Central memory CD4-positive, alpha-beta T cell (primary cell): ENCODE data around the gene CENPP.

Experiments
- DNase-seq: peaks from one replicate; pipeline ENCODE4 v3.0.0; 2022

CENPP gene

GRCh38 chr9:92513349-92513748 is 187.6 kb downstream of the CENPP start:
- DNase-seq = no peak

- DNase-seq = no peak
Measured at GRCh38 chr9:92514635-92515034, 188.9 kb downstream of the CENPP start.

DNA sequence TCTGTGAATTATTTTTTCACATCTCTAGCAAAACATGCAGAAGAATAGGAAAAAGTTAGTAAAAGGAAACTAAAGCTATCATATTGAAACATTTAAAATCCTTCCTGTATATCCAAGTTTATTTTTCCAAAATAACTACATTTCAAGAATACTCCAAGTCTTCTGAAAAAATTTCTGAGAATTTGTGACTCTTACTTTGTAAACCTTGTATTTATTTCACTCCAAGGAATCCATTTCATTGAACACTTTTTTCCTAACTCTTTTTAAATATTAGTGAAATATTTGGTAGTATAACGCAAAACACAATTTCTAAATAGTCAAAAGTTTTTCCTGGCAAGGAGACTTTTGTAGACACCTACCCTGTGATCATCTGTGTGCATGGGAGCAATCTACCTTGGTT is 190.8 kb downstream of the CENPP start:
- DNase-seq = no peak

DNA sequence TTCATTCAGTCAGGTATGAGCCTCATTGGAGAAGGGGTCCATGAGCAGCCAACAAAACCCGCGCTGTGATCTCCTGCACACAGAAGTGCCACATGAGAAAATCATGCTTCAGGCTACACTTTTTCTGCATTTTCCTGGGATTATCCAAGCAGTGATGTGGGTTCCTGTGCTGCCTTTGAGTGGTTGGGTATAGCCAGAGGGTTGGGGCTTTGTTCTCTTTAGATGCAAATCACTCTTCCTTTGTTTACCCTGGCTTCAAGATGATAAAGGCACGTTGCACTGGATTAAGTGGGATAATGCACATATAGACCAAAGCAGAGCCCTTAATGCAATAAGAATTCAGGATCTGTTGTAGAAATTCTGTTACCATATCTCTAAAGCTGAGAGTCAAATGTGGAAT is 191.3 kb downstream of the CENPP start:
- DNase-seq = no peak

DNA sequence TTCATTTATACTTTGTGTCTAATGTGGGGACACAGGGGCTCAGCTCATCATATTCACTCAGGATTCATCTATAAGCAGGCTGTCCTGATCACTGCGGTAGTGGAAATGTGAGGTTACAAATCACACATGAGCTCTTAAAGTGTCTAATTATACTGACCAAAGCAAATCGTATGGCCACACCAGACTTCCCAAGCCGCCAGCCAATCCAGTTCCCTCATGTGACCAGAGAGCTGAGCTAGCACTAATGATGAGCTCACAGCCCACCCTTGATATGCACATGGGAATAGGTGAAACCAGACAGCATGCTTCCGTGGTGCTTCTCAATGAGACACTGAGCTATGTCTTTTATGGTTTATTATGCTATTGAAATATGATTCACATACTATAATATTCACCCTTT is 192.4 kb downstream of the CENPP start:
- DNase-seq = no peak

- no peak for DNase-seq
Measured at GRCh38 chr9:92520837-92521236, 195.1 kb downstream of the CENPP start.

DNA sequence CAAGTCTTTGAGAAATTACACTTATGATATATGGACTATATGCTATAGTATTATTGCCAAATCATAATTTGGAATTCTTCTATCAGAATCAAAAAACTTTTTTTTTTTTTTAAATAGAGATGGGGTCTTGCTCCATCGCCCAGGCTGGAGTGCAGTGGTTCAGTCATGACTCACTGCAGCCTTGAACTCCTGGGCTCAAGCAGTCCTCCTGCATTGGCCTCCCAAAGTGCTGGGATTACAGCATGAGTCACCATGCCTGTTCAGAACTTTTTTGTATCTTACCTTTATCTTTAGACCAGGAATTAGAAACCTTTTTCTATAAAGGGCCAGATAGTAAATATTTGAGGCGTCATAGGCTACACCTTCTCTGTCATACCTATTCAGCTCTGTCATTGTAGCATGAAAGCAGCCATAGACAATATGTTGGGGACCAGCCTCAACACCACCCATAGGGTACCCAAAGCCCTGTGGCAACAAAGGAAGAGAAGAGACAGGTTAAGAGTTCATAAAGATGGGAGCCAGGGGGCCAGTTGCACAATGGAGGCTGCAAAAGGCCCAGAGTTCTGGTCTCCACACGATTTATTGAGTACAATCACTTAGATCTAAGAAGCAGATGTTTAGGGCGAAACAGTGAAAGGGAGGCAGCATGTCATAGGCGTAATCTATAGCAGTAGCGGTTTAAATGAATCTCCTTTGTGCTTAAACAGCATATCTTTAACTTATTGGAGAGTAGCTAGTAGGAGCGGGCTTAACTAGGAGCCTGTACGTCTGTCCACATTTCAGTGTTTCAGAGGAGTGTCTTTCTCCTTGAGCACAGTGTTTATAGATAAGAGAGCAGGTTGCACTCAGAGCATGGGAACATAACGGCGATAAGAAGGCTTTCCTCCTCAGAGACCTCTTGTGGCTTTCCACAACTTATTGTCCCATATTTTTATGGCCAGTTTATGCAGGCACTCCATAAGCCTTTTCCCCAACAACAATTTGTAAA is 197.5 kb downstream of the CENPP start:
- no peak for DNase-seq

DNA sequence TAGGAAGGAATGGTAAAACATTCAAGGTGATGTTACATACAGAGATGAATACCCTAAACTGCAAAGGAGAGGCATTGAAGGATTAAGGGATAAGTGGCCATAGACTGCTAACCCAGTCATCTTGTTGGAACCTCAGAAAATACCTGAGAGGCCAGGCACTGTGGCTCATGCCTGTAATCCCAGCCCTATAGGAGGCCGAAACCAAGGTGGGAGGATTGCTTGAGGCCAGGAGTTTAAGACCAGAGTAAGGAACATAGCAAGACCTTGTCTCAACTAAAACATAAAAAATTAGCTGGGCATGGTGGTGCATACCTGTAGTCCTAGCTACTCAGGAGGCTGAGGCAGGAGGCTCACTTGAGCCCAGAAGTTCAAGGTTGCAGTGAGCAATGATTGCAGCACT is 199.1 kb downstream of the CENPP start:
- no peak for DNase-seq

- no peak for DNase-seq
Measured at GRCh38 chr9:92525306-92525705, 199.6 kb downstream of the CENPP start.

GRCh38 chr9:92527291-92527828 is 201.6 kb downstream of the CENPP start:
- no peak for DNase-seq

GRCh38 chr9:92527832-92528521 is 202.2 kb downstream of the CENPP start:
- DNase-seq = no peak

- DNase-seq = no peak
Measured at GRCh38 chr9:92528522-92528849, 202.7 kb downstream of the CENPP start.

DNA sequence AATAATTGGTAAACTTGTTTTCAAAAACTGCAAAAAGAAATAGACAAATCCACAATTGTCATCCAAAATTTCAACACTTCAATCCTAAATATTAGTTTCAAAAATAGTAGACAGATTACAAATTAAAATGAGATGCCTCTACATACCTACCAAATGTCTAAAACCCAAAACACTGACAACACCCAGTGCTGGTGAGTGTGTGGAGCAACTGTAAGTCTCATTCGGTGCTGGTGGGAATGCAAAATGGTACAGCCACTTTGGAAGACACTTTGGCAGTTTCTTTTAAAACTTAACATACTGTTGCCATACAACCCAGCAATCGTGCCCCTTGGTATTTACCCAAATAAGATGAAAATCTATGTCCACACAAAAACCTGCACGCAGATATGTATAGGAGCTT is 203.4 kb downstream of the CENPP start:
- no peak for DNase-seq

DNA sequence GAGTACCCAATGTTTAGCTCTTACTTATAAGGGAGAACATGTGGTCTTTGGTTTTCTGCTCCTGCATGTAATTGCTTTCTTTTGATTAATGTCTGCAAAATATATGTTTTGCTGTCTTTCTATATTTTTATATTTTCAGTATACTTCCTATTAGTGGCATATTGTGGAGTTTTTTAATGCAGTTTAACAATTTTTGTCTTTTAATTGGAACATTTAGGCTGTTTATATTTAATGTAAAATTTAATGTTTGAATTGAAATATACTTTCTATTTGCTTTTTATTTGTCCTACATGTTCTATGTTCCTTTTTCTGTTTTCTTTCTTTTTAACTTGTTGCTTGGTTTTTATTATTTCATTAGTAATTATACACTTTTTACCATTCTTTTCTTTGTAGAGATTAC is 205.1 kb downstream of the CENPP start:
- no peak for DNase-seq

- no peak for DNase-seq
Measured at GRCh38 chr9:92534204-92534603, 208.5 kb downstream of the CENPP start.

DNA sequence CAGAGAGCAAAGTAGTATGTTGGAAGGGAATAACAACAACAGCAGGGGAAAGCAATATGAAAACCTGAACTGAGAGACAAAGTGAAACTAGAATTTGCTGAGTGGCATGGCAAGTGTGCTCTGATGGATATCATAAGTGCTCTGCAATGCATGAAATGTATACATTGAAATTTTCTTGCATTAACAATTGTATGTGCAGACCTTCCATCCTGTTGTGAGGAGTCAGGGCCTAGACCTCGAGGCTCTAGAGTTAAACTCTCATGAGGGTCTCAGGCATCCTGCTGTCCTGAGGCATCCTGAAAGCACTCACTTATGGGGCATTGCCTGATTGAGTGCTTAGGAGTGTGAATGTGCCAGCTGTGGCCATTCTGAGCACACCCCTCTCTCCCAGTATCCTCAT is 208.9 kb downstream of the CENPP start:
- DNase-seq = no peak

- DNase-seq = no peak
Measured at GRCh38 chr9:92535940-92536850, 210.4 kb downstream of the CENPP start, which contains the start of gene ECM2. Gene ECM2 (minus strand): TSS chr9:92535990. CDS start chr9:92522866, 13,124 bp downstream.

- no peak for DNase-seq
Measured at GRCh38 chr9:92538541-92538940, 212.8 kb downstream of the CENPP start.

- DNase-seq = no peak
Measured at GRCh38 chr9:92543972-92544371, 218.2 kb downstream of the CENPP start.

GRCh38 chr9:92545002-92545510 is 219.3 kb downstream of the CENPP start:
- no peak for DNase-seq

GRCh38 chr9:92547356-92547755 is 221.6 kb downstream of the CENPP start:
- no peak for DNase-seq

- DNase-seq = no peak
Measured at GRCh38 chr9:92550765-92551164, 225.0 kb downstream of the CENPP start.
